ENCODE measurements around the gene RPL34.

DNA sequence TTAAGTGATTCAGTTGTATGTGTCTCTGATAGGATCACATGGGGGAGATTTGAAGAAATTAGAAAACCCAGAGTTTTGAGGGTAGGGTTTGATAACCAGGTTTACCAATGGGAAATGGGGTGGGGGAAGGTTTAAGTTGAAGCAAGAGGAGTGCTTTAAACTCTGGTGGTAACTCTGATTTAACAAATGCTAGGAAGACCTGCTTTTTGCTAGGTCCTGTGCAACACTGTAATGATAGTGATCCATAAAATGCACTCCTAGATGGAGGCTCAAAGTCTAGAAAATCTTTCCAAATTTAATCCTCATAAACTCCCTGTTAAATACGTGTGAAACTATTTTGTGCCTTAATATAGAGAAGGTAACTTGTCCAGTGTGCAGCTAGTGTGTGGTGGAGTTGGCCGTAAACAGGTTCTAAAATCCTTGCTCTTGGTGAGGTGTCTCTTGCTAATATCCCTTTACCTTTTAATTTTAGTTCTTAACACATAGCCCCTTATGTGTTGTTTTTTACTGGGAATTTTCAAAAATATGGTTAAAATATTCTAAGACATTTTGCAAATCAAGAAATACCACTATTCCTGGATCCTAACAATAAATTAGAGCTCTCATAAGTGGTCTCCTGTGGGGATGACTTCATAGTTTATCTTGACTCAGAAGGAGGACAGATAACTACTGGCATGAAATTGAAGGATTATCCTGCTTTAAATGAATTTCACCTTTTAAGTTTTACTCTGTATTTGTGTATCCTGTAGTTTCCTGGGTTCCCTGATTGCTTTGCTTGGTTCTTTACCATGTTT is 4.1 kb downstream of the RPL34 start:
- TF ChIP-seq CTCF (IDR thresholded peaks at IDR 0.05): no peak
- no peak for TF ChIP-seq POLR2A (IDR thresholded peaks at IDR 0.05)
- no peak for TF ChIP-seq POLR2AphosphoS5 (IDR thresholded peaks at IDR 0.05)
